NAMALWA (cell line): ENCODE results near the gene PELI1.

Experiments
- DNase-seq: peaks from one replicate; pipeline ENCODE4 v3.0.0-alpha.2; 2015; ENCODE audit warnings: low spot score

The PELI1 gene

DNA sequence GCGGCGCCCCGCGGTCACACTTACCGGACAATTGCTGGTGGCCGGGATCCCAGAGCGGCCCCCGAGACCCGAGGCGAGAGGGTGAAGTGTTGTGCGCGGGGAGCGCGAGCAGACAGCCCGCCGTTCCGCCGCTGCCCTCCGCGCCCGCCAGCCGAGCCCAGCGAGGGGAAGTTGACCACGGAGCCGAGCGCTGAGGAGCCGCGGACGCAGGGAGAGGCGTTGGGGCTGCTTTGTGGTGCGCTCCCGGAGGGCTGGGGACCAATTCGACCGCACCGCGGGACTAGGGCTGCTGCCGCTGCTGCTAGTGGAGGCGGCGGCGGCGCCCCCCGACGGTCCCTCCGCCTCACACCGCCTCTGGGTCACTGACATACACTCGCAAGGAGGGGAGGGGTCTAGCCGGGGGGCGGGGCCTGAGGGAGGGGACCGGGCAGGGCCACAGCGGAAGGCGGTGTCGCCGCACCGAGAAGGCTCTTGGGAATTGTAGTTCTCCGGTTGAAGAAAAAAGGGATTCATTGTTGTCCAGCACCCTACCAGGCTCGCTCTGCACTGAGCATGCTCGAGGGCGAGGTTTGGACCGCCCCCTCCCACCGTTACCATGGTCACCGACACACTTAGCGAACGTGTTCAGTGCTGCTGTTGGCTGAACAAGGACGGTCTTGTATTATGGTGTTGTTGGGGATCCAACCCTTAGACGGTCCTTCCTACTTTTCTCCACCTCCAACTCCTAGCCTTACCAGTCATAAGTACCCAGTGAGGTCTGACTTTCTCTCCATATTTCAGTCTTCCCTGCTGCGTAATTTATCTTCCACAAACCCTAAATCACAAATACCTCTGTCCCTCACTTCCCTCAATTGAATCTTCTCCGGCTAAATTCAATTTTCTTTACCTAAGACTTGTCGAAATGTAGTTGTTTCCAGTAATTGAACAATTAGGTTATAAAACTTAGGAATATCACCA lies at the start of gene PELI1:
PELI1 (minus strand) TSS at position 364 of the 957 bp plus-strand sequence. CDS start 36,110 bp downstream, outside the sequence.
- peak; percentile 98 for DNase-seq

DNA sequence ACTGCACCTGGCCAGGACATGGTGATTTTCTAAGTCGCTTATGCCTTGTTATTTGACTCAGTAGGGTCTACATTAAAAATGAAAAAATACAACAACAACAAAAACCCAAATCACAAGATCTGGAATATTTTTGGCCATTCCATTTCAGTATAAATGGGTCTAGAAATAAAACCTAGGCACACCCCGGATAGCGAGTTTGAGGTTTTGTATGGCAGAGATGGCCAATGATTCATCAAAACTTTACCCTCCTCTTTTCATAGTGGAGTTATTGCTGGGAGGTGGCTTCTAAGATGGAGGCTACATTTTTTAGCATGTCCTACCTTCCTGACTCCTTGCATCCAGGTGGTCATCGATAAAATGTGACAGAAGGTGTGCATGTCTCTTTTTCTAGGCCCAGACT lies 49.3 kb upstream of the PELI1 start:
- no peak for DNase-seq

GRCh38 chr2:64192664-64193105 lies 48.5 kb upstream of the PELI1 start:
- no peak for DNase-seq

DNA sequence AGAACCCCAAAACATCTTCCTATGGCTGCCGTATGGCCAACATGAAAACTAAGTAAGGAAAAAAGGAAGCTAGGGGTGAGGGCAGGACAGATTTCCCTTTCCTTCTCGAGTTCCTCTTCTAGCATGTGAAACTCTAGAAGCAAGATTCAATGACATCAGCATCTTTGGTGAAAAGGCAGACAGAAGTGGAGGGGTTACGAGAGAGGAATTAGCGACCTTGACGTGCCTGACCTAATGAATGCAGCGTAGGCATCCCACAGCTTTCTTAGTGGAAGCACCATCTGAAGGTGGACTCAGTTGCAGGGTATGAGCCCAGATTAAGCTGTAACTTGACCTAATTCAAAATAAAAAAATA lies 47.9 kb upstream of the PELI1 start:
- no peak for DNase-seq

GRCh38 chr2:64189586-64189985 lies 45.4 kb upstream of the PELI1 start:
- DNase-seq, result no peak

GRCh38 chr2:64189167-64189566 lies 44.9 kb upstream of the PELI1 start:
- DNase-seq, result no peak

DNA sequence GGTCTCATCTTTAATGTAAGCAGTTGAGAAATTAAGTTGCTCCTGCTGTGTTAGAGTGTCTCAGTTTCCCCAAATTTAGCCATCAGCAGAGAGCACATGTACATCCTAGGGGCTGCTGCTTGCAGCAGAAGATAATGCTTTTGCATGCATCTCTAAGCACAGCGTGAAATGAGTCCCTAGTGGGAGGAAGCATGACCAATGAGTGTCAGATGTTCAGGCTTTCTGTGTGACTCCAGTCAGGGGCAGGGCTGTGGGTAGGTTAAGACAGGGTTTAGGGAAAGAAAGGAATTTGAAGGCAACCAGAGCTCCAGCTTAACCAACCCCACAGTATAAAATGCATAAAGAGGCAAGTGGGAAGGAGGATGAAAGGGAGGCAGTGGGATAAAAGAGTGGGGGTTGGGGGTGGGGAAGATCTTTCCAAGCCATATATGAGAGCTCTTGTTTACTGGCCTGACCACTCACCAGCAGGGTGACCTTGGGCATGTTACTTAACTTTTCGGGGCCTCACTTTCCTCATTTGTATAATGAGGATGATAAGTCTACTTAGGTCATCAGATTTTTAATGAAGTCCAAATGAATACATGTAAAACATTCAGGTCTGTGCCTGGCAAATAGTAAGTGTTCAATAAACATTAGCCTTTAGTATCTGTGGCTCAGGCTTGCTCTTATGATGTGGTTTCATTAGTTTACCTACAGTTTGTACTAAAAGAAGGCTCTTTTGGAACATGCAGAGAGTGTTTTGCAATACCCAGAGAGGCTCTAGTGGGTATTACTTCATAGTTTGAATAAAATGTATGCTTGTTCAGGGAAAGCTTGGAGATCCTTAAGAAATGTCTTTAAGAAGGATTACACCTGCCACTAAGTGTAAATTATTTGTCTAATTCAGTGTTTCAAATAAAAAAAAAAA lies 42.7 kb upstream of the PELI1 start:
- DNase-seq, result no peak

DNA sequence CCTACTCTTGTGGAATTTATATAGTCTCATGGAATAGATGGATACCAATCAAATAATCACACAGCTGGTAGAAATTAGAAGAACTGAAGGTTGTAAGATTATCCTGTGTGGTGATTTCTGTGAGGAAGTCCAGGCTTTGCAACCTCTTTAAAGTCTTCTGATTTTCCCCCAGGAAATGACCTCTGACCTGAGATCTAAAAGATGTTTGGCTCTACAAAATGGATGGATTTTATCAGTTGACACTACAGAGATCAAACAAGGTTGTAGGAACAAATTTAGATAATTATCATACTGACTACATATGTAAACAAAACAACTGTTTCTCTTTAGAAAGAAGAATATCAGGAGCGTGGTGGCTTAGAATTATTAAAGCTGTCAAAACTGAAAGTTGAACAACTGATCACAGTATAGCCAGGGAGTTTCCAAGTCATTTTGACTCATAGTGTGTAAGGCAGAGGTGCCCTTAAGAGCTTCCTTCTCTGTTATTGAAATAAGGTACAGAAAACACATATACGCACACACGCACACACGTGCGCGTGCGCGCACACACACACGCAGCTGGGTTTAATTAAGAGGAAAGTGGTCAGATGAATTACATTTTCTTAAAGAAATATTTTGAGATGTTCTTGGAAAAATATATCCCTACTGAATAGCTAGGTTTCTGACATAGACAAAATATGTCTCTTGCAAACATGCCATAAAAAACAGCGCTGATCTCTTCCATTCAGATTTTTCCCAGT lies 35.5 kb upstream of the PELI1 start:
- DNase-seq, result no peak

- DNase-seq, result no peak
These were observed 33.1 kb upstream of the PELI1 start for GRCh38 chr2:64177315-64177714.

GRCh38 chr2:64175419-64176197 lies 31.4 kb upstream of the PELI1 start:
- no peak for DNase-seq

DNA sequence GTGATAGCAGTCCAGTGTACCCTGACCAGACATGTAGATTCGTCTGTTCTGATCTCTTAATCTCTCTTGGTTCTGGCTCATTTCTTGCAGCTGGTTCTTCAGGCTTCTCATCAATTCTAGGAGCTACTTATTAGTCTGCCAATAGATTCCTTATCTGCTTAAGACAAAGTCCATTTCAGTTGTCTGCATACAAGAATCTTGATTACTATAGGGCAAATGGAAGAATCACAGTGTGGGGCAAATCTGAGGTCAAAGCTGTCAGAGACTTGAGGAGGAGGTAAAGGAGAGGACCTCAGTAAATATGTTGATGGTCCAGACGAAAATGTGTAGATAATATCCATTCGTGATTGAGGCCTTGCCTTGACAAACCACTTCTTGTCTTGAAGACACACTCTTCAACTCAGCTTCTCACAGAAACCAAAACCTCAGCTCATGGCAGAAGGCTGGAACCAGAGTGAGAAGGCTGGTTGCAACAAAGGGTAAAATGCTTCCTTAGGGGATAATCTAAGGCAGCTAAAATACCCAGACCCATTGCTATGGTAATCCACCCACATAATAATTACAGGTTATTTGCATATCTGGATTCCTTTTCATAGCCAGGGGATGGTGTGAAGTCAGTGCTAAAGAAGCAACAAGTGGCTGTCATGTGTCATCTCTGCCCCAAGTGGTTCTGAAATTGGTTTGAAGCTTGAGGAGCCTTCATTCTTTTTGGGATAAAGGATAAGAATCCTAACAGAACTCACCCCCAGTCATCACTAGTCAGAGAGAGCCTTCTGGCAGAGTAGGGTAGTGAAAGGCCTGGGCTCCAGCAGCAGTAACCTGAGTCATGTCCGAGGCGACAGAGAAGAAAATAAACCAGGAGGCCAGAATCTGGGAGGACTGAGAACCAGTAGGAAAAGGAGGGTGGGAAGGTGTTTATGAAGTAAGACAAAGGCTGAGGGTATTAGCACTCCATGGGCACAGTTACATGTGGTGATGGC lies 29.2 kb upstream of the PELI1 start:
- peak; percentile 19 for DNase-seq

DNA sequence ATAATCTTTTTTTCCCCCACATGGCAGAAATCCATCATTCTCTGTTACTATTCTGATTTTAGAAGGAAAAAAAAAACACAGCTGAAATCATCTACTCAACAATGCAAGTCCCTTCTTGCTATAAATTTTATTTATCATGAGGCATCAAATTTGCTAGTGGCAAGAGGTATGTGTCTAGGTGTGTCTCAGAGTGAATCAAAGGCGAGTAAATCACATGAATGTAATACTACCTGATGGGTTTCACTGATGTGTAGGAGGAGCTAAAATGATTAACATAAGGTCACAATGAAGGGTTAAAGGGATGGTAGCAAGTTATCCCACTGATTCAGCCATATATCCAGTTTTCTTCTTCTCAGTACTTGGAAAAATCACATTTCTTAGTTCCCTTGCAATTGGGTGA lies 24.5 kb upstream of the PELI1 start:
- DNase-seq, result no peak

- no peak for DNase-seq
These were observed 24.0 kb upstream of the PELI1 start for GRCh38 chr2:64168201-64168600.

DNA sequence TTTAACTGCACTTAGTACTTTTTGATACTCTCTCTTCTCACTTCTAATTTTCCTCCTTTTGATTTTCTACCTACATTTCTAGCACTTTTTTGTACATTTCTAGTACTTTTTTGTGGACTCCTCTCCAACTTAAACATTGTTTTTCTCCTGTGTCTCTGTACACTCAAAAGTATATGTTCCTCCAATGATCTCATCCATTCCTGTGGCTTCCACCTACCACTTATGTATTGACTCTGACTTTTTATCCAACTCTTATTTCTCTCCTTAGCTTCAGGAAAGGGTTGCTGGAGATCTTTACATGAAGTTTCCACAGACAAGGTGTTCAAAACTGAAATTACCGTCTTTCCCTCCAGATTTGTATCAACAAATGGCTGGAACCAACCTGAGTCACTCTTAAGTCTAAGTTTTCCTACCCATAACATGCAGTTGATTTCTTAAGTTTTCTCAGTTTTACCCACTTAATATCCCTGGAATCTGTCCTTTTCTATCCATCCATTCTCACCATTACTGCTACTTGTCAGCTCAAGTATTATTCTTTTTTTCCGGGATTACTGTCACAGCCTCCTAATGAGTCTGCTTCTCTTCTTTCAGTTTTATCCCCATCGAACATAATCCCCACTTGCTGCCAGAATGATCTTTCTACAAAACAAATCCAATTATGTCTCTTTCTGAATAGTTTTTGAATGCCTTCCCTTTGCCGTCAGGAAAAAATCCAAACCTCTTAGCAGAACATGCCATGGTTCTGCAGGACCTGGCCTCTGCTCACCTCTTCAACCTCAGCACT lies 22.6 kb upstream of the PELI1 start:
- DNase-seq, result no peak

DNA sequence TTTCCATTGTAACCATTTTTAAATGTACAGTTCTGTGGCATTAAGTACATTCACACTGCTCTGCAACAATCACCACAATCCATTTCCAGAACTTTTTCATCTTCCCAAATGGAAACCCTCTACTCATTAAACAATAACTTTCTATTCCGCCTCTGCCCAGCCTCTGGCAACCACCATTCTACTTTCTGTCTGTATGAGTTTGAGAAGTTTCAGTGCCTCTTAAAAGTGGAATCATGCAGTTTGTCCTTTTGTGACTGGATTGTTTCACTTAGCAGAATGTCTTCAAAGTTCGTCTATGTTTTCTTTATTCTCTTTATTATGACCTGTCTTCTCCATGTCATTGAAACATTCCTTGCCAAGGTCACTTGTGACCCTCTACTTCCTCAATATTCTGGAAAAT lies 22.0 kb upstream of the PELI1 start:
- DNase-seq, result no peak

- no peak for DNase-seq
These were observed 21.5 kb upstream of the PELI1 start for GRCh38 chr2:64165706-64166105.

DNA sequence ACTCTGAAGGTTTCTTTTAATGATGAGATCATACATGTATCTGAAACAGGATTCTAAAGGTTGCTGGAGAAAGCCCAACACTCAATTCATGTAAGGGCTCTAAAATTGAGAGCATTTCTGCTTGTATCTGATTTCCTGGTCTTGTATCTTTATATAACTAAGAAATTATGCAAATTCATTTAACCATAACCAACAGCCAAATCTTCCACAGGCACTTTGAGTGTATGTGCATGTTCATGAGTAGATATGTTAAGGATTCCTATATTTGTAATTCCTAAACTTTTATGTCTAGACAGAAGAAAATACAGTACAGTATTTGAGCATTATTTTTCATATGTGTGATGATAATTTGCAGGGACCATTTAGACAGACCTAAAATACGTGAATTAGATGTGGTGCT lies 20.4 kb upstream of the PELI1 start:
- DNase-seq, result no peak

- no peak for DNase-seq
These were observed 18.3 kb upstream of the PELI1 start for GRCh38 chr2:64162516-64162915.

DNA sequence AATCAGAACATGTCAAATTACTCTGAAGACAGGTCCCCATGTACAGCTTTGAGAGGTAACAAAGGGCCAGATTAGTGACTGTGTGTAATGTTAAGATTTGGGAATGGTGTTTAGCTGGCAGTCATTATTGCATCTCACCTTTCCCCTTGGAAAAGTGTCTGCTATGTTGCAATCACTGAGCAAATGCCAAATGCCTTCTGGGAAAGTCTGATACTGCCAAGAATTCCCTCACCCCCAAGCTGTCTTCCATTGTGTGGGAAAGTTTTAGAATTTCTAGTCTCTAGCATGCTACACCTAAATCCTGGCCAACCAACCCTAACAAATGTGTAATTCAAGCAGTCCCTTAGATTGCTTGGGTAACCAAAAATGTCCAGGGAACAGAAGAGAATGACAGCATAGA lies 13.6 kb upstream of the PELI1 start:
- DNase-seq, result no peak
